Gastroesophageal sphincter (tissue), 4 donors: ENCODE results near the gene TMOD2. TPM values are rescaled to one million over a fixed set of nuclear protein-coding genes. Genes with fewer than 3 reads are reported as not detected.

Experiments
- ATAC-seq: fragments of 150-250 bp; one replicate; pipeline ENCODE4 v1.9.1; 2016; ENCODE audit warnings: mild to moderate bottlenecking, moderate library complexity
- H3K27ac ChIP-seq, 4 donors: fragments of 200-600 bp; sonication (generic) in 3 of 4; 1 replicate in 3 of 4; 2 replicates in 1 of 4; pipeline ENCODE4 v1.5.1; 2016 to 2019
- H3K27me3 ChIP-seq: fragments of 200-600 bp; sonication (generic); one replicate; pipeline ENCODE4 v1.5.1; 2019
- H3K36me3 ChIP-seq, 2 donors: fragments of 200-600 bp; sonication (generic); one replicate each; pipeline ENCODE4 v1.5.1; 2019; ENCODE audit warnings: control low read depth in 1 of 2
- H3K4me1 ChIP-seq, 3 donors: fragments of 200-600 bp; sonication (generic); 1 replicate in 2 of 3; 2 replicates in 1 of 3; pipeline ENCODE4 v1.5.1; 2016 to 2019; ENCODE audit warnings: control low read depth in 2 of 3
- H3K4me3 ChIP-seq, 2 donors: fragments of 200-600 bp; sonication (generic); one replicate each; pipeline ENCODE4 v1.5.1; 2019; ENCODE audit warnings: mild to moderate bottlenecking in 1 of 2, moderate library complexity in 1 of 2
- H3K9me3 ChIP-seq, 3 donors: fragments of 200-600 bp; sonication (generic); one replicate each; pipeline ENCODE4 v1.5.1; 2017 to 2019; ENCODE audit warnings: control low read depth in 2 of 3
- EP300 ChIP-seq: sonication (generic); formaldehyde crosslinking; IDR thresholded peaks from one replicate; pipeline ENCODE4 v1.6.1; 2017; ENCODE audit warnings: antibody characterized with exemption, mild to moderate bottlenecking
- POLR2A ChIP-seq, 2 donors: fragments of 450-650 bp; IDR thresholded peaks; one replicate each; pipeline ENCODE4 v1.6.1; 2017; ENCODE audit warnings: antibody characterized with exemption in 2 of 2, mild to moderate bottlenecking in 2 of 2, moderate library complexity in 1 of 2
- POLR2AphosphoS5 ChIP-seq: sonication (generic); formaldehyde crosslinking; IDR thresholded peaks from one replicate; pipeline ENCODE4 v1.6.1; 2017; ENCODE audit warnings: antibody characterized with exemption
- WGBS, 2 donors: methylation state at CpG; one replicate each; pipeline ENCODE4 v1.1.5; 2018; ENCODE audit warnings: low coverage in 1 of 2; 5-methylcytosine and 5-hydroxymethylcytosine counted together
- total RNA-seq, 4 donors: library from RNA; depleted of rRNA; stranded (reverse); fragments of >200 nt; gene quantifications; one replicate each; pipeline ENCODE4 v1.1.0, GENCODE V29; 2016
- TF ChIP-seq, protein P1 (sequence below), 4 experiments: fragments of 200-600 bp in 2 of 4; fragments of 450-650 bp in 2 of 4; sonication (generic) in 1 of 4; IDR thresholded peaks; one replicate each; pipeline ENCODE4 v1.5.1; 2017 to 2019; ENCODE audit warnings: antibody characterized with exemption in 4 of 4, mild to moderate bottlenecking in 2 of 4, moderate library complexity in 2 of 4

TMOD2 gene
- total RNA-seq, 4 donors from 2014 or later, result 14.0 to 21.9 (median 17.5) TPM

DNA sequence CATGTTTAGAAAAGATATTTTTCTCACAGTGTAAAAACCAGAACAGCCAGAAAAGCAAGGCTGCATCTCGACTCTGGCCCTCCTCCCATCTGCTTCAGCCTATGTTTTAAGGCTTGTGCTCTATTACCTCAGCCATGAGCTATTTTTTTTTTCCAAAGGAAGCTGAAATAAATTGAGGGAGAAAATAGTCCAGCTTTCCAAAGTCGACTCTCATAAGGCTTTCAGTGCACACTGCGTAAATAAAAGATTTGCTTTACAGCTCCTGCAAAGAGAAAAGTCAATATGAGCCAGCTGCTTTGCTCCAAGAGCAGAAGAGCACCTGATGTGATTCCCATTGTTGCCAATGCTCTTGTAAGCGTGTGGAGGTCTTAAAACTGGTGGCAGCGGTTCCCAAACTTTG, 43.4 kb upstream of the TMOD2 start:
- no peak for ATAC-seq
- TF ChIP-seq POLR2AphosphoS5, result no peak
- TF ChIP-seq POLR2A (IDR thresholded peaks at IDR 0.05), result no peak
- no peak for TF ChIP-seq EP300
- TF ChIP-seq, protein P1, sequence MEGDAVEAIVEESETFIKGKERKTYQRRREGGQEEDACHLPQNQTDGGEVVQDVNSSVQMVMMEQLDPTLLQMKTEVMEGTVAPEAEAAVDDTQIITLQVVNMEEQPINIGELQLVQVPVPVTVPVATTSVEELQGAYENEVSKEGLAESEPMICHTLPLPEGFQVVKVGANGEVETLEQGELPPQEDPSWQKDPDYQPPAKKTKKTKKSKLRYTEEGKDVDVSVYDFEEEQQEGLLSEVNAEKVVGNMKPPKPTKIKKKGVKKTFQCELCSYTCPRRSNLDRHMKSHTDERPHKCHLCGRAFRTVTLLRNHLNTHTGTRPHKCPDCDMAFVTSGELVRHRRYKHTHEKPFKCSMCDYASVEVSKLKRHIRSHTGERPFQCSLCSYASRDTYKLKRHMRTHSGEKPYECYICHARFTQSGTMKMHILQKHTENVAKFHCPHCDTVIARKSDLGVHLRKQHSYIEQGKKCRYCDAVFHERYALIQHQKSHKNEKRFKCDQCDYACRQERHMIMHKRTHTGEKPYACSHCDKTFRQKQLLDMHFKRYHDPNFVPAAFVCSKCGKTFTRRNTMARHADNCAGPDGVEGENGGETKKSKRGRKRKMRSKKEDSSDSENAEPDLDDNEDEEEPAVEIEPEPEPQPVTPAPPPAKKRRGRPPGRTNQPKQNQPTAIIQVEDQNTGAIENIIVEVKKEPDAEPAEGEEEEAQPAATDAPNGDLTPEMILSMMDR (IDR thresholded peaks at IDR 0.05), result no peak
- H3K27ac ChIP-seq, result peak overlapping the region in 3 of 4 donors; percentile 35 to 43 (median 37)
- no peak overlapping the region for H3K4me3 ChIP-seq
- peaks cover 0 to 6% (median 0%) of the 10 kb centered on the region in 3 donors for H3K4me1 ChIP-seq
- 40 to 44% methylated on average over 5 of the region's 5 CpGs for WGBS, 2 donors
- H3K9me3 ChIP-seq, result no peaks in the 10 kb centered on the region
- no peaks in the 10 kb centered on the region for H3K27me3 ChIP-seq
- H3K36me3 ChIP-seq, result no peaks in the 10 kb centered on the region

DNA sequence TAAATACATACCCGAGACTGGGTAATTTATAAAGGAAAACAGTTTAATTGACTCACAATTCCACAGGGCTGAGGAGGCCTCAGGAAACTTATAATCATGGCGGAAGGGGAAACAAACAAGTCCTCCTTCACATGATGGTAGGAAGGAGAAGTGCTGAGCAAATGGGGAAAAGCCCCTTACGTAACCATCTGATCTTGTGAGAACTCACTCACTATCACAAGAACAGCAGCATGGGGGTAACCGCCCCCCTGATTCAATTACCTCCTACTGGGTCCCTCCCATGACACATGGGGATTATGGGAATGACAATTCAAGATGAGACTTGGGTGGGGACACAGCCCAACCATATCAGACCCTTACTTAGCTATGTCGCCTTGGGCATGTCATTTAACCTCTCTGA, 42.4 kb upstream of the TMOD2 start:
- Histone ChIP-seq H3K27ac (no peak overlapping the region), H3K36me3 (no peaks in the 10 kb centered on the region), H3K4me1 (peaks cover 0 to 6% (median 0%) of the 10 kb centered on the region in 3 donors), H3K27me3 (no peaks in the 10 kb centered on the region), H3K9me3 (no peaks in the 10 kb centered on the region), H3K4me3 (no peak overlapping the region)
- ATAC-seq, result no peak
- 78 to 90% methylated on average over 4 to 5 of the region's 5 CpGs for WGBS, 2 donors
- TF ChIP-seq POLR2AphosphoS5 (no peak), POLR2A (IDR thresholded peaks at IDR 0.05) (no peak), EP300 (no peak)
- TF ChIP-seq, protein P1 (IDR thresholded peaks at IDR 0.05), result no peak

DNA sequence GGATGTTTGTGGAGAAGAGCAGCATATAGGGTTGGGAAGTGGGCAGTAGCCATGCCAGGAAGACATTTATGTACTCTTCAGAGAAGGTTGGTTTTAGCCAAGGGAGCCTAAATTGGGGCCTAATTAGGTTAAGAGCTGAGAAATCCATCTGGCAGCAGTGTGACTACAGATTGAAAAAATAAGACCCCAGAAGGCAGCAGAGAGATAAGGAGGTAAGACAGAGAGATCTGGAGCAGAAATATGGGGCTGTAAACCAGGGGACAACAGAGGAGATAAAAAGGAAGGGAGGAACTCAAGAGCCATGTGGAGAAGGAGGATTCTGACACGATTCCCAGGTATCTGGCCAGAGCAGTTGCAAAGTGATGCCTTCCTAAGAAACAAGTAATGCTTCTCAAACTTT, 37.2 kb upstream of the TMOD2 start:
- 63% methylated on average over 1 of the region's 1 CpG; no CpG with 5 or more reads in 1 of the 2 donors for WGBS, 2 donors
- H3K27ac ChIP-seq, result no peak overlapping the region
- no peak for ATAC-seq
- no peaks in the 10 kb centered on the region for H3K4me1 ChIP-seq
- H3K4me3 ChIP-seq, result no peak overlapping the region
- no peaks in the 10 kb centered on the region for H3K27me3 ChIP-seq
- no peaks in the 10 kb centered on the region for H3K36me3 ChIP-seq
- no peak for TF ChIP-seq POLR2A (IDR thresholded peaks at IDR 0.05)
- no peak for TF ChIP-seq EP300
- H3K9me3 ChIP-seq, result no peaks in the 10 kb centered on the region

DNA sequence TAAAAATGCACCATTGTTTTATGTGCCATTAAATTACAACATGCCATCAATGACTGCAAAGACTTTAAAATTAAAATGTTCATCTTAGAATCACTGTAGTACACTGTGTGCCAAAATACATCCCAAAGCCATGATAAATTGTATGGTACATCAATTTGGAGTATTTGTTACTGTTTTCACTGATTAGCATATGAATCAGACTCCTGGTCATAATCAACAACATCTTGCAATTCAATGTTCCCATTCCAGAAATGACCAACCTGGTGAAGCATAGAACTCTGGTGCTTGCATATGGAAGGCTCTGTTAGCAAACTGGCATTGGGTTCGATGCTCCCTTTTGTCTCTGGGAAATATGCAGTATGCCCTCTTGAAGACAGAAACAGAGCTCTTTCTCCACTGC, 36.5 kb upstream of the TMOD2 start:
- Histone ChIP-seq H3K4me3 (no peak overlapping the region), H3K36me3 (peaks cover 0 to 3% of the 10 kb centered on the region in 2 donors), H3K27ac (no peak overlapping the region), H3K9me3 (no peaks in the 10 kb centered on the region), H3K4me1 (no peaks in the 10 kb centered on the region), H3K27me3 (no peaks in the 10 kb centered on the region)
- WGBS, 2 donors, result 100% methylated on average over 1 of the region's 1 CpG; no CpG with 5 or more reads in 1 of the 2 donors
- TF ChIP-seq POLR2AphosphoS5 (no peak), POLR2A (IDR thresholded peaks at IDR 0.05) (no peak)
- TF ChIP-seq, protein P1 (IDR thresholded peaks at IDR 0.05), result no peak
- ATAC-seq, result no peak

DNA sequence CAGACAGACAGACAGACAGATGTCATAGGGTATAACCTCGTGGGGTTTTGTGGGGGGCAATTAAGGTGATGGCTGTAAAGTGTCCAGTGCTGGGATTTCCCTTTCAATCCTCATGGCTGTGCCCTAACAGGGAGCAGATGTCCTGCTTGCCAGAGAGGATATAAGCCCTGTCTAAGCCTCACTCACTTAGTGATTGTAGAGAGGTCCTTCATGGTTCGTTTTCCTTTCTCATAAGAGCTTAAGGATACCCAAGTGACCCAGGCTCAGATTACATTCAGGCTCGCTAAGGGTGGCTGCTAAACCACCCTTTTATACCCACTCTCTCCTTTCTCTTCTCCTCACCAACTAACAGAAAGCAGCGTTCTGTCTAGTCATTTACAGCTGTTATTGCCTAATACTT, 33.2 kb upstream of the TMOD2 start:
- Histone ChIP-seq H3K4me1 (peaks cover 0 to 7% (median 0%) of the 10 kb centered on the region in 3 donors), H3K27me3 (no peaks in the 10 kb centered on the region), H3K36me3 (peaks cover 0 to 29% of the 10 kb centered on the region in 2 donors), H3K27ac (no peak overlapping the region), H3K9me3 (no peaks in the 10 kb centered on the region), H3K4me3 (no peak overlapping the region)
- TF ChIP-seq EP300, result no peak
- no peak for TF ChIP-seq POLR2A (IDR thresholded peaks at IDR 0.05)
- TF ChIP-seq POLR2AphosphoS5, result no peak
- TF ChIP-seq, protein P1 (IDR thresholded peaks at IDR 0.05), result no peak
- no peak for ATAC-seq
- 44 to 45% methylated on average over 2 to 4 of the region's 4 CpGs for WGBS, 2 donors
